ENCODE results near the gene SLIT3. TPM values are rescaled to one million over a fixed set of nuclear protein-coding genes. Genes with fewer than 3 reads are reported as not detected.

The SLIT3 gene
- total RNA-seq, 1 donor from 2014 or later = 5.0 TPM

DNA sequence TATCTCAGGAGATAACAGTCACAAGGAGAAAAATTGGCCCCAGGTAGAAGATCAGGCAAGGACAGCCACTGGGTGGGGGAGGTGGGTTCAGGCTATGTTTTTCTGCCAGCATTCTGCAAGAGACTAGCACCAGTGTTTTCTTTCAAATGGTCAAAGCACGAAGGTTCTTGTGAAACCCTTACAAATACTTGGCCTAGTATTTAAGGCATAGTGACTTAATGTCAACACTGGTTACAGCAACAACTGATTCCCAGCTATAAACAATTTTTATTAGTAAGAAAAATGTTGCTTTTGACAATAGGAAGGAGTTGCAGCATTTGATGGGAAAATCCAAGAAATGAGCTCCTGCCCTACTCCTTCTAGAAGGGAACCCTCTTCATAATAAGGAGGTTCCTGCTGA is 349.6 kb downstream of the SLIT3 start:
- no peak overlapping the region for H3K4me3 ChIP-seq (ENCODE audit: low read depth, low read length)
- H3K27me3 ChIP-seq (ENCODE audit: control insufficient read depth, insufficient read depth, low read length) = no peaks in the 10 kb centered on the region
- H3K36me3 ChIP-seq (ENCODE audit: control insufficient read depth, insufficient read depth, low read length) = no peaks in the 10 kb centered on the region
- DNase-seq (ENCODE audit: low read depth) = no peak
- TF ChIP-seq, protein P1, sequence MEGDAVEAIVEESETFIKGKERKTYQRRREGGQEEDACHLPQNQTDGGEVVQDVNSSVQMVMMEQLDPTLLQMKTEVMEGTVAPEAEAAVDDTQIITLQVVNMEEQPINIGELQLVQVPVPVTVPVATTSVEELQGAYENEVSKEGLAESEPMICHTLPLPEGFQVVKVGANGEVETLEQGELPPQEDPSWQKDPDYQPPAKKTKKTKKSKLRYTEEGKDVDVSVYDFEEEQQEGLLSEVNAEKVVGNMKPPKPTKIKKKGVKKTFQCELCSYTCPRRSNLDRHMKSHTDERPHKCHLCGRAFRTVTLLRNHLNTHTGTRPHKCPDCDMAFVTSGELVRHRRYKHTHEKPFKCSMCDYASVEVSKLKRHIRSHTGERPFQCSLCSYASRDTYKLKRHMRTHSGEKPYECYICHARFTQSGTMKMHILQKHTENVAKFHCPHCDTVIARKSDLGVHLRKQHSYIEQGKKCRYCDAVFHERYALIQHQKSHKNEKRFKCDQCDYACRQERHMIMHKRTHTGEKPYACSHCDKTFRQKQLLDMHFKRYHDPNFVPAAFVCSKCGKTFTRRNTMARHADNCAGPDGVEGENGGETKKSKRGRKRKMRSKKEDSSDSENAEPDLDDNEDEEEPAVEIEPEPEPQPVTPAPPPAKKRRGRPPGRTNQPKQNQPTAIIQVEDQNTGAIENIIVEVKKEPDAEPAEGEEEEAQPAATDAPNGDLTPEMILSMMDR (IDR thresholded peaks at IDR 0.05; ENCODE audit: insufficient read depth, low read length, poor library complexity, severe bottlenecking) = no peak

DNA sequence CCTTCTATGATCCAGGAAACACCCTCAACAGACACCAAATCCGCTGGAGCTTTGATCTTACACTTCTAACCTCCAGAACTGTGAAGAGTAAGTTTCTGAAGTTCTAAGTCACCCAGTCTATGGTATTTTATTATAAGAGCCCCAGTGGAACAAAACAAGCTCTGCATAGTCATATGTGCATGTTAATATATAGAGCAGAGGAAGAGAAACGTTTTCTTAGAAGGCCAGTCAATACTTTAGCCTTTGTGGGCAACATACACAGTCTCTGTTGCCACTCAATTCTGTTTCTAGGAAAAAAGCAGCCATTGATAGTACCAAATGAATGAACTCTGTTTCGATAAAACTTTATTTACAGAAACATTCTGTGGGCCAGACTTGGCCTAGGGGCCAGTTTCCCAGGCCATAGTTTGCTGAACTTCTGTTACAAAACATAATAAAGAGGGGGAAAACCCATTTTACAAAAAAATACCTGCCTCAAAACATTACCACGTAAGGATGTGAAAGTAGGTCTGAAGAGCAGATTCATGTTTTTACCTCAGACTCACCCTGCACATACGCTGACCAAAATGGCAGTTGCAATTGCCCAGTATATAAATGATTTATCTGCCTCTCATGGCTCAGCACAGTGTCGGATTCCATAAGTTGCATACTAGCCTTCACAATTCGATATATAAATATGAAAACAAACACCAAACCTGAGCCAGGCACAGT is 350.5 kb downstream of the SLIT3 start:
- Histone ChIP-seq H3K4me3 (ENCODE audit: low read depth, low read length) (no peak overlapping the region), H3K27me3 (ENCODE audit: control insufficient read depth, insufficient read depth, low read length) (no peaks in the 10 kb centered on the region), H3K36me3 (ENCODE audit: control insufficient read depth, insufficient read depth, low read length) (no peaks in the 10 kb centered on the region)
- TF ChIP-seq, protein P1 (IDR thresholded peaks at IDR 0.05; ENCODE audit: insufficient read depth, low read length, poor library complexity, severe bottlenecking) = no peak
- DNase-seq (ENCODE audit: low read depth) = no peak

DNA sequence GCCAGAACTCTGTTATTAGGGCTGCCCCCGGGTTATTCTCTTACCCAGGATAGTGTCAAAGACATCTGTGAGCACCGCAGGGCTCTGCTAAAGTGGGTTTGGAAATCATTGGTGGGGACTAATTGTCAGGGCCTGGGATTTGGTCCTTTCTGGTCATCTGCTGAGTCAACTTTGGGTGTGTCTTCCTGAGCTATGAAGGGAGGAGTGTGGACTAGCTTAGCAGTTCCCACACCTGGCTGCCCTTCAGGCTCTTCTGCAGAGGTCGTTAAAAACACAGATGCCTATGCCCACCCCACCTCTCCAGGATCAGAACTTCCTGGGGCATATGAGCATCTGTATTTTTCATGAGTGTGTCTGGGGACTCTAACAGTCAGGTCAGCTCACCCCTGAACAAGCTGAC is 352.2 kb downstream of the SLIT3 start:
- Histone ChIP-seq H3K36me3 (ENCODE audit: control insufficient read depth, insufficient read depth, low read length) (no peaks in the 10 kb centered on the region), H3K27me3 (ENCODE audit: control insufficient read depth, insufficient read depth, low read length) (no peaks in the 10 kb centered on the region), H3K4me3 (ENCODE audit: low read depth, low read length) (no peak overlapping the region)
- TF ChIP-seq, protein P1 (IDR thresholded peaks at IDR 0.05; ENCODE audit: insufficient read depth, low read length, poor library complexity, severe bottlenecking) = no peak
- DNase-seq (ENCODE audit: low read depth) = no peak

DNA sequence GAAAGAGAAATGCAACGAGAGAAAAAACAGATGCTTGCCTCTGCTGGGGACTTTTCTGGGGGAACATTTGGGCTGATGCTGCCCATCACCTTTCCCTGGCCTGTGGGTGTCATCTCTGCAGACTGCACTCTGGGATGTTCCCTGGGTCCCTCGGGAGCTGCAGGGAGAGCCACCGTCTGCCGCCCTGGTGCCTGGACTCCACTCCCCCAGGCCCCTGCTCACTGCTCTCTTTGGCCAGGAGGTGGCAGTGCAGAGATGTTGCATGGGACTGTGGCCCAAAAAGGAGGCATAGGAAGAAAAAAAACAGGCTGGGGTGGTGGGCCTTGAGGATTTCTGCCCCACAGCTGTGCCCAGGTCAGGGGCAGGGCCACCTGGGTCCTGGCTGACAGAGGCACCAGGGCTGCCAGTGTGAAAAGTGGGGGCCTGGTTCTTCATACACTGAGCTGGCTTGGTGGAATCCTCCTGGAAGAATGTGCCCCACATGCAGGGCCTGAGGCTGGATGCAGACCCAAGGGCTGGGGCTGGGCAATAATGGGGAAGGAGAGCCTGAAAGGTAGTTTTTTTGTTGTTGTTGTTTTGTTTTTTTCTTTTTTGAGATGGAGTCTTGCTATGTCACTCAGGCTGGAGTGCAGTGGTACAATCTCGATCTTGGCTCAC is 353.6 kb downstream of the SLIT3 start:
- TF ChIP-seq, protein P1 (IDR thresholded peaks at IDR 0.05; ENCODE audit: insufficient read depth, low read length, poor library complexity, severe bottlenecking) = peak; percentile 91
- Histone ChIP-seq H3K36me3 (ENCODE audit: control insufficient read depth, insufficient read depth, low read length) (no peaks in the 10 kb centered on the region), H3K27me3 (ENCODE audit: control insufficient read depth, insufficient read depth, low read length) (no peaks in the 10 kb centered on the region), H3K4me3 (ENCODE audit: low read depth, low read length) (no peak overlapping the region)
- no peak for DNase-seq (ENCODE audit: low read depth)

DNA sequence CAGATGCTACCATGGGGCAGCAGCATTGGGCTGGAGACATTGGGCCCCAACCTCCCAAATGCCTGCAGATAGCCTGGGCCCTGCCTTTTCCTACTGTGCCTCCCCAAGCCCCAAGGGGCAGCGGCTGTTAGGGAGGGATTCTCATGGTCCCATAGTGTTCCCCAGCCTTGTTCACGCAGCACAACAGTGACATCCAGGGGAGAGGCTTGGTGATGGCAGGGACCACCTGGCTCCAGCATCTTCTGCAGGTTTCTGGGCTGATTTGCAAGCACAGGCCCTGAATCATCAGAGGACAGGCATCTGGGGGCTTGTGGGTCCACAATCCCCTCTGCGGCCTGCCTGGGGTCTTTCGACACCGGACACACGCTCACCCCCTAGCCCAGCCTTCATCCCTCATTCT is 354.6 kb downstream of the SLIT3 start:
- H3K36me3 ChIP-seq (ENCODE audit: control insufficient read depth, insufficient read depth, low read length) = no peaks in the 10 kb centered on the region
- no peak overlapping the region for H3K4me3 ChIP-seq (ENCODE audit: low read depth, low read length)
- no peaks in the 10 kb centered on the region for H3K27me3 ChIP-seq (ENCODE audit: control insufficient read depth, insufficient read depth, low read length)
- no peak for DNase-seq (ENCODE audit: low read depth)
- TF ChIP-seq, protein P1 (IDR thresholded peaks at IDR 0.05; ENCODE audit: insufficient read depth, low read length, poor library complexity, severe bottlenecking) = peak; percentile 41
